Inflammatory macrophage treated with lipopolysaccharide for 4 hours (primary cell): ENCODE results near the gene SLC9A9.
A peak's percentile ranks its signal among the peaks of the same experiment; 100 is the strongest.
"Not testable (repeated sequence)": the region's sequence is repeated elsewhere in the genome, so short reads cannot be mapped to it uniquely, and the experiment has no call there.

Source experiments
- DNase-seq: peaks from one replicate; pipeline ENCODE4 v3.0.0-alpha.2; 2020

SLC9A9 gene

DNA sequence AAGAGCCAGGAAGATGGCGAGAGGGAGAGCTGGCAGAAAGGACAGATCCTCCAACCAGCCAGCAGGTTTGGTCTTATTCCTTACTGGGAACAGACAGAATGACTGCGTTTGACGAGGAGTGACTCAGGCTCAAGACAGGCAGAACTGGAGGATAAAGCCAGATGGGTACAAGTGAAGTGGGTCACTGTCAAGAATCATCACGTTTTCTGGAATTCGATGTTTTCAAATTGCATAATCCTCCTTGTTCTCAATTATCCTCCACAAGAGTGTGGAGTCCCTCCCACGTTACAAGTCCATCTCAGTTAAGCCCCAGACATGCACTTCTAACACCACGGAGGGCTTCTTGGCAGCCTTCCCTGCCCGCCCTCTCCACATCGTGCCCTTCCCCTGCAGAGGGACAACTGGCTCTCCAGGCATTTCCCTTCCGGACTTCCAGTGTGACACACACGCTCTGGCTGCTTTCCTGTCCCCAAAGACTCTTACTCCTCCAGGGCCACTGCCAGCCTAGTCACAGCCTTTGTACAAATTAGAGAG lies 545.6 kb downstream of the SLC9A9 start:
- no peak for DNase-seq

DNA sequence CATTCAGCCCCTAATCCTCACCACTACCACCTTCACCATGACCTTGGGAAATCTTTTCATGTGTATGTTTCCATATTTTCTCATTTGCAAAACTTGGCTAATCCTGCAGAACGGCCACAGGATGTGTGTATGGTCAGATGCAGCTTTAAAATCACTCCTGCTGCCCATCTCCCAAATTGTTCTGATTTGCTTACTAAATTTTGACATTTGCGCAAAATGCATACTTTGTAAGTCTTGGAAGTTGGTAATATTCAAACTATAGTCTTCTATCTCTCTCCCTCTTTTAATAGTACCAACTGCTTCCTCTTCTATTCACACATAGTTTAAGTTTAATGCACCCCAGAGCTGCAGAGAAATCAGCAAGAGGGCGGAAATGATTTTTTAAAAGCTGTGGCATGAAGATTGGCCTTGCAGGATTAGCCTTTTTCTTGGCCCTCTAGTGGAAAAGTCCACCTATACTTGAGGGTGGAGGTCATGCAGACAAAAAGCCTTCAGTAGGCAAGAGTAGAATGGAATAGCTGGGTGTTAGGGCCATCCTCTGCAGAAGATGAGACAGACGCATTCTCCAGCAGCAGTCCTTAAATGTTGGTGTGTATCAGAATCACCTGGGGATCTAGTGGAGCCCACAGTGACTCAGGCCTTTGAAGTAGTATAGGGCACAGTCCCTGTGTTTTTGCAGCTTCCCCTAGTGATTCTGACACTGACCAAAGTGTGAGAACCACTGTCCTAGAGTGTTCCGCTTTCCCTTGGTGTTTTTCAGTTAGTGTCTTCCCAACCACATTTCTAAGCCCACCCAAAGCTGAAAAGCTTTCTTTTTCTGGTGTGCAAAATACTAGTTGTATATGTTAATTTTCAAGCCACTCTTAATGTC lies 547.0 kb downstream of the SLC9A9 start:
- no peak for DNase-seq

DNA sequence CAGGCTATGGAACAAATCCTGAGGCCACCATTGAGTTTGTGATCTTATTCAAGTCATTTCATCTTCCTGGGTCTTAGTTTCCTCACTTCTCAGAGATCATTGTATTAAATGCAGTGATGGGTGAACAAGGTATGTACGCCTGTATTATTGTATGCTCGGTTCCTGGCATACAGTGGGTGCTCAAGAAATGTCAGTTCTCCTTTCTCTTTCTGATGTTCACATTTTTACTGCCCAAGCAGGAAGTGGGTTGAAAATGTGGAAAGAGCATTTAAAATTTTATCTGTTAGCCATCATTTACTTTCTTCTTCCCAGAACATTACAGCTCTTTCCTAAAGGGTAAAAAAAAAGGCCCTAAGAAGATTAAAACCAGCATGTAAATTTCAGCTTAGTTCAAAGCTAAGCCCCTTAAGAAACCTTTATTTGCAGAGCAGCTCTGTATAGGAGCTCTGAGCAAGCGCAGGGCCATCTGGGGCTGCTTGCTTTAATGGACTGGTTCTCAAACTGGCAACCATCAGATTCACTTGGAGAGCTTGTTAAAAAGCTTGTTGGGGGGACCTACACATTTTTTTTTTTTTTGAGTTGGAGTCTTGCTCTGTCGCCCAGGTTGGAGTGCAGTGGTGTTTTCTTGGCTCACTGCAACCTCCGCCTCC lies 549.3 kb downstream of the SLC9A9 start:
- DNase-seq, result peak; percentile 49

DNA sequence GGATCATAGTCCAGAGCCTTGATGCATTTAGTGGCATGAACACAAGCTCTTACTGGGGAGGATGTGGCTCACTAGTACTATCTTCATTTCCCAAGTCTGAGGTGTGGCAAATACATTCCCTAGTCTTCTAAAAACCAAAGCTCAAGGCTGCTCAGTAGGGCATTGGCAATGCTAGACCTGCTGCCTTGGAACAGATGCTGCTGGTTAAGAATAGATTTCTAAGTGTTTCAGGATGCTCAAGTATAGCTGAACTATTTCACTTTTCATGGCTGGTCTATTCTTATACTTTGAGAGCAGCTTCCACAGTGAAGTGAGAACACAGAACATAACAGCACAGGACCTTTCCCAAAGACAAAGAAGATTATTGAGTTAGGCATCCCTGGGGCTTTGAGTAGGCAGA lies 549.9 kb downstream of the SLC9A9 start:
- DNase-seq, result no peak

DNA sequence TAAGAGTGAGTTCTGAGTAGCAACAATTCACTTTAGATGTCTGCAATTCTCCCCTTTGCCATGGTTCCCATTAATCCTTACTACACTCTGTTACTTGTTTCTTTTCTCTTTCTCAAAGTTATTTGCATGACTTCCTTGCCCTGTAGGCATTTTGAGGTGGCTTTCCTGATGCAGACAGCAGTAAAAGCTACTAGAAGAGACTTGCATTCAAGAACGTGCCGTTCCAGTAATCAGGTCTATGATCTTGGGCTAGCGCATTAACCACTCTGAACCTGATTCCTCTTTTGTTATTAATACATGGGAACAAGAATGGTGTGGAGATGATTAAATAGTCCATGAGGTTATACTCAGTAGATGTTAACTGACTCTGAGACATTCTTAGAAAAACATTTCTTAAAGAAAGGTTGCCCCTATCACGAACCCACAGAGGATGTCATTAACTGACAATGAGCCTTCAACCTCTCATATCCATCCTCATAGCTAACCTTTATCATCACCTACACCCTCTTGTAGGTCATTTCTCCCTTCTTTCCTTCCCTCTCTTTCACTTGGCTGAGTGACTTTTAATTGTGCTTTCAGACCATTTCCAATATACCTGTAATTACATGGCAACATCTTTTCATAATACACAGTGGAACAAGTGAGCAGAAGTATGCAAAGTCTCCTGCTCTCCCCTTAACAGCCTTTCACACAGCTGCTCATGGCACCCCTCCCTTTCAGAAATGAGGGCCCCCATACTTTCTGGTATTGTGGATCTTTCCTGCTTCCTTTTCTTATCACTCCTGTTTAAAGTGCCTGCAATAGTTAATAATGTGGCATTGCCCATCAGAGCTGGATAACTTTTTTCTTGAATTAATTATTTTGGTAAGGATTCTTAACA lies 552.8 kb downstream of the SLC9A9 start:
- DNase-seq, result no peak

DNA sequence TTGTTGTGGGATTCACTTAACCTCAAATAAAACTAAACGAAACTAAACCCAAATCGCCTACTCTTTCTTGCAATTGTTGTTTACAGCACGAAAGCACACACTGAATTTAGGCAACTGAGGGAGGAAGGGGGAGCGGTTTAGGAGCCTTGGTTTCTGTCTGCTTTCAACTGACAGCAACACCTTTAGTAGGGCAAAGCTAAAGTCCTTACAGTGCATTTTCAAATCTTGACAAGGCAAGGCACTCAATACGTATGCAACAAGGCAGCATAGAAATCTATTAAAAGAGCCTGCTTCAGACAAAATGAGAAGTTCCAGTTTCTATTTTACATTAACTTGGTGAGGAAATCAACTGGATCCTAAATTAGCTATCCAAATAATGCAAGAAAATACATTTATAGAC lies 554.1 kb downstream of the SLC9A9 start:
- DNase-seq, result peak; percentile 77

DNA sequence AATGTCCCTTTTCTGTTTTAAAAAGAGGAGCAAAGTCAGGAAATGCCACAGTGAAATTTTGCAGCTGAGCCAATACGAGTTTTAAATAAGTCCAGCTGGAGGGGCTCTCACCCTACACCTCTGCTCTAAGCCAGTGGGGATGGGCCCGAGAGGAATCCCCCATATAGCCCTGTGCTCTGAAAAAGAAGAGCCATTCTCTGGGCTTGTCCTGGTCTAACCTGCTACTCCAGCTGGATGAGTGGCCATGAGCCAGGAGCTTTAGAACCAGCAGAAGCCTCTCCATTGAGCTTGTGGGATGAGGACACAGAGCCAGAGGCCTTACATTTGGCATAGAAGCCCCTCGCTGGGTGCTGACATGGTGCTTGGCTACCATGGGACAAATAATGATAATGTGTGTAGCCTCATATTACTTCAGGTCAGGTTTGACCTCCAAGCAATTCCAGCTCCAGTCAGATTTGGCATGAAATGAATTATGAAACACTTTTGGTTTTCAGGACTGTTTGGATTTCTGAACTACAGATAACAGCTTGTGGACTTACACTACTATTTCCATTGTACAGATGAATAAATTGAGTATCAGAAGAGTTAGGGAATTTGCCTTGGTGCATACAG lies 556.3 kb downstream of the SLC9A9 start:
- DNase-seq, result no peak

DNA sequence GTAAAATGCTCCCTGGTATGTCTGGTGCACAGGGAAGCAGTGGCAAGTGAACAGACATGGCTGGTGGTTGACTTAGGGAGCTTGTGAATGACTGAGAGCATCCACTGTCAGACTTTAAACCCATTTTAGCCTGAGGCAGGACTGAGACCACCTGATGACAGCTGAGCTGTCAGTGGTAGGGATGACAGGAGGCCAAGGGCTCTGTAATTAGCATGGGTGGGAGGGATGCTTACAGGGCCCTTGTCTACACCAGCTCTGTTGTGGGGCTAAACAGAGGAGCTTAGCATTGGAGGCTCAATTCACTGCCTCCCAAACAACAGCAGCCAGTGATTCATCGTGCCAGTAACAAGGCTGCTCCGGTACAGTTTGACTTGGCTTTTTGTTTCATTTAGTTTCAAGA lies 559.3 kb downstream of the SLC9A9 start:
- DNase-seq, result no peak

DNA sequence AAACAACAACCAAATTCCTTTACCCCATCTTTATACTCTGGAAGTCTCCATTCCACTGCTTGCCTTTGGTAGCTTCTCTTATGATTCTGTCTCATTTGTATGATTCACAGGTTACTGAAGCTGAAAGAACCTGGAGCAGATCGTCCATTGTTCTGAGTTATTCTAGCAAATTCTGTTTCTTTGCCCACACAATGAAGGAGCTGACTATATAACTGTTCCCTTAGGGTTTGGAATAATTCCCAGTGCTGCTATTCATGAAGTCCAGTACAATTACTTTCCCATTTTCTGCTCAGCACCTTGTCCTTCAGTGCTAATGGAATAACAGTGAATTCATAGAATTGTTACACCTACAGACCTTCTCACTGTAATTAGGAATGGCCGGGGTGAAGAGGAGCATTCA lies 560.9 kb downstream of the SLC9A9 start:
- DNase-seq, result no peak

DNA sequence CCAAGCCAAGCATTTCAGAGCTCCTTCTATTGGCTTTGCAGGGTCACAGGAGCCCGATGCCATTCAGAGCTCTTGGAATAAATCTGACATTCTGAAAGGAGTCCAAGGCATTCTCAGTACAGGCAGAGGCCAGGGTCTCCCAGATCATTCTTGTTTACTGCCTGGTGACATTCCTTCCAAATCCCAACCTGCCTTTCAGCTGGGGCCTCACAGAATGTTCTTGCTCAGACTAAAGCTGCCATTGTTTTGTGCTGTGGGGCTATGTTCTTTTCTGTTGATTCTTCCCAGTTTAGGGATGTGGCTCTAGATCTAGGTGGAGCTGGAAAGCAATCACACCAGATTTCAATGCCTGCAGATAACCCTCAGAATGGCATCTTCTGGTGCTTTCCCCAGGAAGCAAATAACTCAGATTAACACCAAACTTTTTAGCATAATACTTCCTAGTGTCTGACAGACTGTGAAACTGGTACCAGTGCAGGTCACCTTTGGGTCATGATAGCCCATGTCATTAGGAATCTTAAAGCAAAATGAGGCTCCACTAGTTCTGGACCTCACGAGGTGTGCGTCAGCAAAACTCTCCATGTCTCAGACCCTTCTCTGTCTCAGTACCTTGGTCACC lies 561.8 kb downstream of the SLC9A9 start:
- no peak for DNase-seq

DNA sequence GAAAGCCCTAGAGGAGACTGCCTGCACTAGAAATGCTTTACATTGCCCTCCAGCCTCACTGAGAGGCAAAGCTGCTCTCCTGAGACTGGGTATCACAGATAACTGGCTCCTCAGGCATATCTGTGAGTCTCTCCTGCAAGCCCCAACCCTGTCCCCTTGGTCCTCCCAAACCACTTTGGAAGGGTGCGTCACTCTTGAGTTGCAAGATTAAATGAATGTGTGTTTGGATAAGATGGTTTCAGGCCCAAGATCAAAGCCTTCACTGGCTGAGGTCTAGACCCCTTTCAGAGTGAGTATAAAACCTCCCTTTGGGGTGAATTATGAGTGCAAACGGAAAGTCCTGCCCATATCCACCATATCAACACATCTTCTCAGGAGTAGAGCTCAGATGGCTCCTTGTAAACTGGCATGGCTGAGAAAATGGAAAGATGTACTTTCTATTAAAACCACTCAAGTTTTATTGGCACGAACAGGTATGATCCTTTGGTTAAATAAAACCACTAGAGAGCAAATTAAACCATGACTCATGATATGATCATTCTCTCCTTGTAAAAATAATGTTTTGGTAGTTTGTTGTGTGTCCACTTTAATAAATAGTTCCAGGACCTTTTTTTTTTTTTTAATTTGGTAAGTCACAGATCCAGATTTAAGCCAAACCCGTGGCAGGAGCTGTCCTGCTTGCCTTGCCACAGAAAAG lies 564.7 kb downstream of the SLC9A9 start:
- no peak for DNase-seq

DNA sequence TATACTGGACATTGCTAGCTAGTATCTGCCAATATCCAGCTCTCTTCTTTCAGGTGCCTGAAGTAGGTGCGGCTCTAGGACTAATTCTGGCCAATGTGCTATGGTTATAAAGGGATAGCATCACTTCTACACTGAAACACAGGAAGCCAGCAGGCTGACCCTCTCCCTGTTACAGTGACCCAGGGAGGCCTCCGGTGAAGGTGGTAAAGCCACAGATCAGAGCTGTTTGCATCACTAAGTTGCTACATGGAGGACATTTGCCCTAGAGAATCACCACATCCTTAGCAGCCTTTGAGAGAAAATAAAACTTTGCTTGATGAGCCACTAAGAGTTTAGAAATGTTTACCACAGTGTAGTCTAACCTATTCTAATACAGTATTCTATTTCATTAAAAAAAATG lies 567.3 kb downstream of the SLC9A9 start:
- no peak for DNase-seq

DNA sequence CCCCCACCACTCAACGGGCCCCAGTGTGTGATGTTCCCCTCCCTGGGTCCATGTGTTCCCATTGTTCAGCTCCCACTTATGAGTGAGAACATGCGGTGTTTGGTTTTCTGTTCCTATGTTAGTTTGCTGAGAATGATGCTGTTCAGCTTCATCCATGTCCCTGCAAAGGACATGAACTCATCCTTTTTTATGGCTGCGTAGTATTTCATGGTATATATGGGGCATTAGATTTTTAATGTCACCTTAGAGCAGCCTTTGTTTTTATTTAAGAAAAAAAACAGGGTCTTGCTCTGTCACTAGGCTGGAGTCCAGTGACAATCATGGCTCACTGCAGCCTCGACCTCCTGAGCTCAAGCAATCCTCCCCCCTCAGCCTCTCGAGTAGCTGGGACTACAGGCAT lies 568.7 kb downstream of the SLC9A9 start:
- not testable (repeated sequence) for DNase-seq

DNA sequence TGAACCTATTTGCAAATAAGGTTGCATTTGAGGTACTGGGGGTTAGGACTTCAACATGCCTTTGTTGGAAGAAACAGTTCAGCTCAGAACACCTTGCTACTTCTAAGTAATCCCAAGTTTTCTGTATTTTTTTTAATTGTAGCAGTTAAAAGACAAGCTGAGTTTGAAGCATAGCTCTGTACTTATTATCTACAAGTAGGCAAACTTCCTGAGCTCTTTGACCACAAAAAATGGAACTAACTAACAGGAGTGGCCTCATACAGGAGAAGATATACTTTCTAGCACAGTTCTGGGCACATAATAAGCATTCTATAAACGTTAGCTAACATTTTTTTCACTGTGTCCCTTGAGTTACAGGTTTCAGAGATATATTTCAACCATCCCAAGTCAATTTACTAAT lies 569.5 kb downstream of the SLC9A9 start:
- DNase-seq, result no peak

DNA sequence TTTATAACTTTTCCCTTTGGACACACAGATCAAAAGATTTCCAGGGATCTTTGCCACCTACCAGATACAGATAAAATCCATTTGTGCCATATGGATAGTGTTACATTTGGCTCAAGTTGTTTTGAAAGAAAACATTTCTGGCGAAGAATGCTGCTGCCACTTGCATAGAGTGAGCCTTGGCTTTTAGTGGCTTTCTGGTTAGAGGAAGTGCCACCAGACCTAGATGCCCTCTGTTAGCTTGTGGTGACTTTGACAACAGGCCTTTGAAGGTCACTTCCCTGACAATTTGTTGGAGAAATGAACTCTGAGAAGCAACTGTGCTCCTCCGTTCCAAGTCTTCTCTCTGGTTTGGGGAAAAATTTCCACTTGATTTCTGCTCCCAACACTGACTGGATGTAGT lies 570.7 kb downstream of the SLC9A9 start:
- no peak for DNase-seq

DNA sequence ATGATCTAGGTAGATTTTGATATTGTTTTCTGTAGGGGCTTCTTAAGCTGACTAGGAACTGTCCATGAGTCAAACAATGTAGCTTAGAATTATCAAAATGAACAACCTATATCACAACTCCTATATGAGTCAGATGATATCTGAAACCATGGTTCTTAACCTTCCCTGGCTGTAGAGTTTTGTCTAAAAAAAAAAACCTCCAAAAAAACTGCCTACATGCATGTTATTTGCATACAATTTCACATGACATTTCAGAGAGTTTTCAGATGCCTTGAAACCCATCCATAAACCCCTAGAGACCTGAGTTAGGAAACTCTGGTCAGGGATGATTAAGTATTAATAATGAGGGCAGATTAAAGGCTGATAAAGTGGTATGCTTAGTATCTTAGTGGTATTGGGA lies 571.7 kb downstream of the SLC9A9 start:
- no peak for DNase-seq

DNA sequence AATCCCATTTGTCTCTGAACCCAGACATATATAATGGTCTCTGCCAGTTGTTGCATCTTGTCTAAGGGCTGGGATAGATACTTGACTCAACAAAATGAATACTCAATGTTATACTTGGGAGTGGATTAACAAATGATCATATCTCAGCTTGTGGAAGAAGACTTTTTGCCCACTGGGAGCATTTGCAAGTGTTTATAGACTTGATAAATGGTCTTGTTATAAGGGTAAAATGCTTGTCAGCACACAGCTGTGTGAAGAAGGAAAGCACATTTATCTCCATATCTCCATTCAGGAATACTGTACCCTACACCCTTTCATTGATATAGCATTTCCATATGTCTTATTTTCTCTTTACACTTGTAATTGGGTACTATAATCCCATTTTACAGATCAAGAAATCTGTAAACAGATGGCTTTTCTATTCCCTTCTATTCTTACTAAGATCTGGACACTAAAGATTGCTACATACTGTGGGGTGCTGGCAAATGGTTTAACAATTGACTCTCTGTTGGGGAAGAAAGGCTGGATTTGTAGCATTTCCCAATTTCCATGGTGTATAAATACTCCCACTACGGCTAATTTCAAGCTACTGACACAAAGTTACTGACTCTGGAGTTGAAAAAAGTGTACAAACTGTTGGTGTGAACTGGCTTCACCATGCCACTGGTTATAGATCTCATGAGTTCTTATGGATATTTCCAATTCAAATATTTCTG lies 574.1 kb downstream of the SLC9A9 start:
- DNase-seq, result no peak

DNA sequence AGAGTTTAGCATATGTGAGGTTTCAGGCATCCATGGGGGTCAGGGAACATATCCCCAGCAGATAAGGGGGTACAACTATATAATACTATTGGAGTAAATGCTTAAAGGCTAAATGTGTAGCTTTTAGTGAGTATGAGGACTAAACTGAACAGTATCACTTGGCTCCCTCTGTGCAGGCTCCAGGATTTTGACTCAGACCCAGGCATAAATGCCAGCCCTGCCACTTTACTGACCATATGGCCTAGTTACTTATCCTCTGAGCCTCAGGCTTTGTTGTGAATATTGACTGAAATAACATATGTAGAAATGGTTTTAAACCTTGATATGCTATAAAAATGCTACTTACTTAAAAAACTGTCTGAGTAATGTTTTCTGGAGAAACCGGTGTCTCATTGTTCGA lies 577.1 kb downstream of the SLC9A9 start:
- no peak for DNase-seq

DNA sequence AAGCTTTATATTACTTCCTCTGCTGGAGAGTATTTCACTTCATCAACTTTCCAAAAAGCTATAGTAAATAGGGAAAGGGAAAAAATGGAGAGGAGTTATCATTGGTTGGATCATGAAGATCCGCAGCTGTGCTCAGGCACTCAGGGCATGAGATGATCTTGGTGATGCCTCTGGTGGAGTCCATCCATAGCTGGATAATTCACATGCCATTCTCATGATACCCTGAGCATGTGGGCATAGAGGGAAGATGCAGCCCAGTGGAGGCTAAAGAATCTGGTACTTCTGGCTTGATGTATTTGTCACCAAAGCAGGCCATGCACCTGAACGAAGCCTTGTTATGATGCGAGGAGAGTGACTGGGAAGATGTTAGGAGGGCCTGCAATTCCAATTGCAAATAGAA lies 578.5 kb downstream of the SLC9A9 start:
- DNase-seq, result no peak

DNA sequence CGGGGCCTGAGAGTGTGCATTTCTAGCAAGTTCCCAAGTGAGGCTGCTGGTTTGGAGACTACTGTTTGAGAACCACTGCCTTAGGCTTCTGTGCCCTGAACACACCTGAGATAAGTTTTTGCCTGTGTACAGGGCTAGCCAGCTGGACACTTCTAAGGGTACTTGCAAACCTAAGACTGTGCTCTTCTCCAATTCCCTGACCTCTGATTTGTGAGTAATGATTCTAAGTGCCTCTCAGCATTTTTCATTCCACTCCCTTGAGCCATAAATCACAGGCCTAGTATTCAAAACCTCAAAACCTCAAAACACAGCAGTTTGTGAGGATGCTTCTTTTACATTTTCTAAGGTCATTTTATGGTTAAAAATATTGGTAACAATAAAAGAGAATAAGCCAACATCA lies 580.3 kb downstream of the SLC9A9 start:
- DNase-seq, result no peak

DNA sequence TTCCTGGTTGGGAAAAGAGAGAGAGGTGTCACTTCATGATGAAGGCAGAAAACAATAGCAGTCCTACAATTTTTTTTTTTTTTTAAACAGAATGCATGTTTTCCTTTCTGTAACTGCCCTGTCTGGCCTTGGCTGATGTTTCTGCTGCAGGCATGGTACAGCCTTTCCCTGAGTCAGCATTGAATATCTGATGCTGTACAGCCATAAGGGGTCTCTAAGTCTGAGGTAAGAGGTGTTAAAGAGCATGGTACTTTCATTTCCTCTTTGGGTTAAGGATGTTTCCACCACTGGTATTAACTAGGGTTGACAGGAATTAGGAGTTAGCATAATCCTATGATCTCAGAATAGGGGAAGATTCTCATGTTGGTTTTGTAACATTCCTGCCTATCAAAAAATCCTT lies 581.3 kb downstream of the SLC9A9 start:
- no peak for DNase-seq
